Cardiac fibroblast (primary cell): Measurements from ENCODE around the gene LINGO1.

Source experiments
- DNase-seq, 2 donors: peaks; one replicate each; pipeline versions ENCODE4 v3.0.0 to v3.0.0-alpha.2; 2010; ENCODE audit warnings: low read depth in 2 of 2
- H3K4me3 ChIP-seq, 2 donors: replicated peaks in 1 of 2; 1 replicate in 1 of 2; 2 replicates in 1 of 2; pipeline ENCODE4 v1.5.1; 2011; ENCODE audit warnings: low read depth in 2 of 2, low read length in 2 of 2, mild to moderate bottlenecking in 2 of 2, moderate library complexity in 1 of 2
- CTCF ChIP-seq: IDR thresholded peaks from one replicate; pipeline ENCODE4 v1.5.1; 2011; ENCODE audit warnings: low read depth, mild to moderate bottlenecking, low read length, inconsistent platforms

Gene LINGO1

GRCh38 chr15:77581896-77582569 is 50.7 kb downstream of the LINGO1 start:
- TF ChIP-seq CTCF = no peak
- no peak for DNase-seq
- no peak overlapping the region for H3K4me3 ChIP-seq

- no peak overlapping the region for H3K4me3 ChIP-seq
- TF ChIP-seq CTCF = no peak
- no peak for DNase-seq
Observed at GRCh38 chr15:77580996-77581682, 51.6 kb downstream of the LINGO1 start.

GRCh38 chr15:77579498-77580188 is 53.1 kb downstream of the LINGO1 start:
- no peak for DNase-seq
- no peak for TF ChIP-seq CTCF
- no peak overlapping the region for H3K4me3 ChIP-seq

- H3K4me3 ChIP-seq = no peak overlapping the region
- DNase-seq = no peak
- TF ChIP-seq CTCF = no peak
Observed at GRCh38 chr15:77578641-77579372, 53.9 kb downstream of the LINGO1 start.

- no peak overlapping the region for H3K4me3 ChIP-seq
- no peak for TF ChIP-seq CTCF
- no peak for DNase-seq
Observed at GRCh38 chr15:77577366-77577950, 55.3 kb downstream of the LINGO1 start.

GRCh38 chr15:77576538-77576937 is 56.2 kb downstream of the LINGO1 start:
- no peak for TF ChIP-seq CTCF
- no peak overlapping the region for H3K4me3 ChIP-seq
- DNase-seq = no peak
